Right renal pelvis (tissue), 4 donors: Measurements from ENCODE around the gene HAO1. TPM values are rescaled to one million over a fixed set of nuclear protein-coding genes. Genes with fewer than 3 reads are reported as not detected.
"Not testable (repeated sequence)": the region's sequence is repeated elsewhere in the genome, so short reads cannot be mapped to it uniquely, and the experiment has no call there.

Experiments
- DNase-seq, 4 donors: peaks; one replicate each; pipeline ENCODE4 v3.0.0-alpha.2; 2013; ENCODE audit warnings: low read depth in 4 of 4, low spot score in 3 of 4, missing footprints in 1 of 4
- polyA plus RNA-seq, 4 donors: library from polyadenylated mRNA; unstranded; fragments of 120-200 nt; gene quantifications; one replicate each; pipeline ENCODE4 v1.2.1, GENCODE V29; 2013; ENCODE audit not compliant: insufficient read length in 4 of 4

HAO1 gene
- polyA plus RNA-seq, 4 donors: 0.04 to 0.08 TPM; not detected in 2

DNA sequence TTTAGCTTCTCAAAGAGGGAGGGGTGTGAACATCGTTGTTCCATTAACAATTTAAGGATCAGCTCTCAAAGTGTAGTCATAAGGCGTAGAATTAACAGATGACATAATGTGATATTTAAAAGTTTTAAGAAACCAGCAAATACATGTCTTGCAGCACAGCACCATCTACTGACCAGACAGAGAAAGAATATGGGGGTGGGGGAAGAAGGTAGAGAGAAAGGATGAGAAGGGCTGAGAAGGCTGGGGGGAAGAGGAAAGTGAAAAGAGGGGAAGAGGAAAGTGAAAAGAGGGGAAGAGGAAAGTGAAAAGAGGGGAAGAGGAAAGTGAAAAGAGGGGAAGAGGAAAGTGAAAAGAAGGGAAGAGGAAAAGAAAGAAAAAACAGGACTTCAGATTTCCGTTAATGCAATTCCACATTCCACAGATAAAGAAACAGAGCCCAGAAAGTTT is 80.9 kb downstream of the HAO1 start:
- peak; percentile 28 to 48 (median 42) for DNase-seq

DNA sequence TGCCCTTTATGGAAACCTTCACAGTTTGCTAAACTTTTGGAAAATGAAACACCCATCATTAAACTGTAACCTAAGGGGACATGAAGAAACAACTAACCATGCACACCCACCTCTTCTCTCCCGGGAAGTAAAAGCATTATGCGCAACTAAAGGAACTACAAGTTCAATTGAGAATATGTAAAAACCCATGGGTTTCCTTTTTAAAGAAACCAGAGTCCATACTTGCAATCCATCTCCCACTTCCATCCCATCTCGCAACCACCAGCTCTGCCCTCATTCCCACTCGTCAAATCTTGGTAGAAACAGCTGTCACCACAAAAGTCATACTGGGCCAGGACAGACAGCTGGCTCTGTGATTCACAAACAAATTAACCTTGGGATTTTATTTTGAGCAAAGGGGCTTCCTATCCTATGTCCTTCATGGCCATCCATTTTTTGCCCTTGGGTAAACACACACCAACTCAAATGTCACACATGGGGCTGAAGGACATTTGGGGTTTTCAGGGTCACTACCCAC is 81.5 kb downstream of the HAO1 start:
- DNase-seq: no peak

DNA sequence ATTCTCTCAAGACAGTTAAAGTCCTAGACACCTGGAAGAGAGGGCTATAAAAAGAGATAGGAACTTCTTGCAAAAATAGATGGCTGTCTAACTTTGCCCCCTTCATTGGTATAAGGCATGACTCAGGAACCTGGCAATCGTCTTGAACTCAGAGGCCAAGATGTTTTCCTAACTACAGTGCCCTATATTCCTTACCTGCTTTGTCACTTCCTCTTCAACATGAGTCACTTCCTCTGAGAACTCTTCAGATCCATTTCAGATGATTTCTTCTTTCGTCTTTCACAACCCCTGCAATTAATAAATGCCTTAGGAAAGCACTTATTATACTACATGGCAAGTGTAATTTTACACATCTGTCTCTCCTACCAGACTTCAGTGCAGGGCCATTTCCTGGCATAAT is 83.5 kb downstream of the HAO1 start:
- no peak for DNase-seq

DNA sequence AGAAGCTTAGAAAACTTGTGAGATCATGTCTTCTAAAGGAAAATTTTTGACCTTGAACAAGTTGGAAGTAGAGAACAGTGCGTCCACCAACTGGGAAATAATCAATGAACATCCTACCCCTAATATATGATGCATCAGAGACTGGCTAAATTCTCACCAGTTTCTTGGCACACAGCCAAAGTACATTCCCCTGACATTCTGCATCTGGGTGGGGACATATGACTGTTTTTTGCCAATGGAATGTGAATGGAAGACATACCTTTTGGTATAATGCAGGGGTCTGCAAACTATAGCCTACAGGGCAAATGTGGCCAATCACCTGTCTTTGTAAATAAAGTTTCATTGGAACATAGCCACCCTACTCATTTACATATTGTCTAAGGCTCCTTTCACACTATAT is 84.7 kb downstream of the HAO1 start:
- no peak for DNase-seq

DNA sequence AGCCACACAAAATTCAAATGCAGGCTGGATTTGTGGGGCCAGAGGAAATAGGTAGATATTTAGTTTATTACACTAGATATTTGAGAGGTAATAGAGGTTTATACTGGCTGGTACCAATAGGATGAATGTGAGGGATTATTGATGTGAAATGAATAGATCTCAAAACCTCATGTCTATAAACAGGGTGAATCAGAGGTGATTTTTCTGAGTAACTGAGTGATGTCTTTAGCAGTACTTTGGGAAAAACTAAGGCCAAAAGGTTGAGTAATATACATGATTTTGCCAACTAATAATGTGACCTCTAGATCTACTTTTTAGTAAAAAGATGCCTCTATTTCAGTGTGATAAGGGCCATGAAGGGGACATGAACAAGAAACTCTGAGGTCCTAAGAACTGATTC is 86.8 kb downstream of the HAO1 start:
- DNase-seq: no peak

DNA sequence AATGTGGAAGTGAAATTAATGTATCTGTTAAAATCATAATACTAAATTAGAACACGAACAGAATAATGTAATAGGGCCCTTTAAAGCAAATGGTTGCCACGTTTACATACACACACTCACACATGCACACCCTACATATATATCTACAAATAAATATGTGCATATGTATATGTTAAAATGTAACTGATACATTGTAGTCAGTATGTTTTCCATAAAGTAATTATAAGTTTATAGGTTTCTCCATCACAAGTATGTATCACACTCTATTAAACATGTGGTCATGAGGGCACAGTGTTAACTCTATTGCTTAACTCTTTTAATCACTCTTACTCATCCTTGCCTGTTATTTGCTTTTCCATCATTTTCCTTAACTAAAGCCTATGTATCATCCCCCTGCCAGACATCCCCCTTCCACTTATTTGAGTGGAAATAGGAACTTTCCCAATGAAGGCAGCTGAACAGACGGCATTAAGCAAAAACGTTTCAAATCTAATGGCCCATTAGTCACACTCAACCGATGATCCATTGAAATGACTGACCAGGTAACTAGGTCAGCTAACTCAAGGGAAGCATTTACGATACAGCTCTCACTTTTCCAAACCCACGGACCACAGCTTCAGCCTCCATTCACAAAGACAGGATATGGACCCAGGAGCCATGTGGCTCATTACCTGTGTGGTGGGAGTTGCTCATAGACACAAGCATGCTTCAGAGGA is 89.3 kb downstream of the HAO1 start:
- DNase-seq: peak in 1 of 4 donors; percentile 4

DNA sequence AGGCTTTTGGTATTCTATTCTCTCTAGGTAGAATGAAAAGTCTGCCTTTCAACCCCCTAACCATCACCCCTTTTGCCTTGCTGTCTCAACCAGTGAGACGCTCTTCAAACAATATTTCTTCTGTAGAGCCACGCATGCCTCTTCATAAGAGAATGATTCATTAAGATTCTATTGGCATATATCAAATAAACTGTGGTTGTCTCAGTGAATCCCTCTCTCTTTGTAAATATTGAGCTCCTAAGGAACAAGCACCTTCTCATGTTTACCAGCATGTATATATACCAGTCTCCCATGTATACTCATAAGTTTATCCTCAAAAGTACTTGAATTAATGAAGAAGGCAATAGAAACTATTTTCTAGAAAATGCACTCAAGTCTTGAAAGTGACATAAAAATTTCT is 90.6 kb downstream of the HAO1 start:
- no peak for DNase-seq

DNA sequence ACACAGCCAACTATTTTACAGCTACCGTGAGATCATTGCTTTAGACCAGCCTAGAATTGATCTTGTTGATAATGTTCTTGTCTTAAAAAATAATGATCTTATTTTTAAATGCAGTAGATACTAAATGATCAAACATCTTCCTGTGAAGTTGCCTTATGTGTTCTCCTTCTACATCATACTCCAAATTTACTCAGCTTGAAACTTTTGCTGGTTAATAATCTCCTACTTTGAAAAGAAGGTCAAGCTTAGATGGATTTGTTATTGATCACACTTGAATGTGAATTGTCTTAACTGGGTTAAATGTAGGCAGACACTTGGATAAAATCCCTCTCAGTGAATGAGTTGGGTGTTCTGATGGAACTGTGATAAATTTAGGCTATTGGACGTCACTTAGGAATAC is 91.9 kb downstream of the HAO1 start:
- DNase-seq: no peak

DNA sequence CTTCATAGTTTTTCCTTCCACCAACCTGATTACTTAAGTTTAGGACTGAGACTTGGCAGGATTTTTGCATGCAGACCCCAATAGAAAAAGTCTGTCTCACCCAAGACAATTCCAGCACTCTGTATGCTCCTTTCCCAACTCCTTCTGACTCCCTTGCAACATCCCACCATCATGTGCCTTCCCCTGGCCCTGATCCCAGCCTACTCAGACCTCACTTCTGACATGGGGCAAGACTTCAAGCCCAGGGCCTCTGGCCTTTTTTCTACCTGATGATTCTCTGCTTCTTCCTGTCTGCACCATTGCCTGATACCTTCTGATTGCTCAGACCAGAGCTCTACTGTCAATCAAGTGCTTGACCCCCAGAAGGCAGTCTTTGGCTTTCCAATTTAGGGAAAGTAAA is 96.6 kb downstream of the HAO1 start:
- no peak for DNase-seq

DNA sequence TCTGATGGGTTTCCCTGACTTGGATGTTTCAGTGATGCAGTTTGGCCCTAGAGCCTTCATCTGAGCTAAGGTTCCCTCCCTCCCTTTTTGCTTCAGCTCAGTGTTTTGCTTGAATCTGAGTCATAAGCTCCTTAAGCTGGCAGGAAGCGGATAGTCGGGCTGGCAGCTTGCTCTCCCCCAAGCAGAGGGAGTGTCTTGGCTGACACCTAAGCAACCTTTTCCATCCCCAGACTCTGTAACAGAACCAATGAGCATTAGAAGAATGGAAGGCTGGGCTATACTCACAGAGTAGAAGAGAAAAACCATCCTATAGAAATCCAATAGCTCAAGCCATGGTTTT is 98.3 kb downstream of the HAO1 start:
- no peak for DNase-seq

DNA sequence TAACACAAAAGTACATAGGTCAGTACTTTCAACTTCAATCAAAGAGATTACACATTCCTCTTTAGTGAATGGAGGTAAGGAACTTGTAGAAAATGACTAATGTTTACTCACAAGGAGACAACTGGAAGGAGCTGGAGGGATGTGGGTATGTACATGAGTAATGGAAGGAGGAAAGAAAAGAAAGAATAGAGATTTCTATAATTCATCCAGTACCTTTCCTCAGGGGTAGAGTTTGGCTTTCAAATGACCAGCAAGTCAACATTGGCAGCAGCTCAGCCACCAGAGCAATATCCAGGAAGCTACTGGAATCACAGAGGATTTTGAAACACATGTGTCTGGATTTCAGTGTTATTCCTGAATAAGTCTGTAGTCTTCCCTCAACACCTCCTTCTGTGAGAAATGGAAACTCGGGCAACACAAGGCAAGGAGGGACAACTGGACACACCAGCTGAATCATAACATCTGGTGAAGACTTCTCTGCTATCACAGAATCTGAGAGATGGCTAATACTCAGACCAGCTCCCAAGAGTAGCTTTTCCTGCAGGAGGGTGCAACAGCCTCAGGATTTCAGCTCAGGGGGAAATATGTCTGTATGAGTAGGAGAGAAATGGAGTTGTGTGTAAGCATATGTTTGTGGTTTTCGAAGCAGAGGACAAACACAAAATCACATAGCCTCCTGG is 98.8 kb downstream of the HAO1 start:
- DNase-seq: no peak

DNA sequence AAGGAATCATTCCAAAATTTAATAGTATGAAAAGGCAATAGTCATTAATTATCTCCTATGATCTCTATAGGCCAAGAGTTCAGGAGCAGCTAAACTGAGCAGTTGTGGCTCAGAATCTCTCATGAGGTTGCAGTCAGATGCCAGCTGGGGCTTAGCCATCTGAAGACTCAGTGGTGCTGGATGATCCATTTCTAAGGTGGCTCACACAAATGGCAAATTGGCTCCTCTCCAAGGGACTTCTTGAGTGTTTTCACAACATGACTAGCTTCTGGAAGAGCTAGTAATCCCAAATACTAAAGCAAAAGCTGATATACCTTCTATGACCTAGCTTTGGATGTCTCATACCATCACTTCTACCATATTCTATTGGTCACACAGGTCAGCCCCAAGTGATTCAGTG is 104.2 kb downstream of the HAO1 start:
- DNase-seq: no peak

DNA sequence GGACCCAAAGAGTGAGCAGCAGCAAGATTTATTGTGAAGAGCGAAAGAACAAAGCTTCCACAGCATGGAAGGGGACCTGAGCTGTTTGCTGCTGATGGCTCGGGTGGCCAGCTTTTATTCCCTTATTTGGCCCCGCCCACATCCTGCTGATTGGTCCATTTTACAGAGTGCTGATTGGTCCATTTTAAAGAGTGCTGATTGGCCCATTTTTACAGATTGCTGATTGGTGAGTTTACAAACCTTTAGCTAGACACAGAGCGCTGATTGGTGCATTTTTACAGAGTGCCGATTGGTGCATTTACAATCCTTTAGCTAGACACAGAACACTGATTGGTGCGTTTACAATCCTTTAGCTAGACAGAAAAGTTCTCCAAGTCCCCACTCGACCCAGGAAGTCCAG is 105.8 kb downstream of the HAO1 start:
- DNase-seq: not testable (repeated sequence)

Other genes starting within 250 kb of the HAO1 start
- 10 to 100 TPM; 64.4 to 99.4 (median 86.1) TPM for gene TMX4, start 79.3 kb upstream of the HAO1 start, polyA plus RNA-seq
- gene PLCB1, start 191.8 kb upstream of the HAO1 start, polyA plus RNA-seq: 10 to 100 TPM; 39.1 to 53.5 (median 46.3) TPM